Stimulated activated CD4-positive, alpha-beta T cell treated with anti-CD3 and anti-CD28 coated beads, TNF-alpha, amount 100 ng/mL, for 24 hours (primary cell): ENCODE data around the gene SMARCC2.

ENCODE experiments used
- DNase-seq, 3 experiments: peaks; one replicate each; pipeline ENCODE4 v3.0.0-alpha.2; 2020; ENCODE audit warnings: low read depth in 3 of 3

The SMARCC2 gene

GRCh38 chr12:56189099-56189917 is at the start of gene SMARCC2:
Gene SMARCC2, minus strand, starts transcription at chr12:56189483. Its CDS starts 22 bp downstream, at chr12:56189461.
- peak; percentile 68 to 83 (median 75) for DNase-seq

- no peak for DNase-seq
Observed at GRCh38 chr12:56237552-56237951, 48.3 kb upstream of the SMARCC2 start.

- no peak for DNase-seq
Observed at GRCh38 chr12:56236985-56237384, 47.7 kb upstream of the SMARCC2 start.

- no peak for DNase-seq
Observed at GRCh38 chr12:56236091-56236490, 46.8 kb upstream of the SMARCC2 start.

GRCh38 chr12:56234746-56235436 is 45.6 kb upstream of the SMARCC2 start:
- DNase-seq, result no peak

- DNase-seq, result no peak
Observed at GRCh38 chr12:56231184-56231582, 41.9 kb upstream of the SMARCC2 start.

GRCh38 chr12:56230432-56231183 is 41.3 kb upstream of the SMARCC2 start:
- DNase-seq, result no peak

GRCh38 chr12:56229916-56230431 is 40.7 kb upstream of the SMARCC2 start, which contains the start of gene SLC39A5:
Gene SLC39A5, plus strand, starts transcription at chr12:56230051. Its CDS starts 1,224 bp downstream, at chr12:56231275.
- no peak for DNase-seq

- DNase-seq, result no peak
Observed at GRCh38 chr12:56229082-56229481, 39.8 kb upstream of the SMARCC2 start.

GRCh38 chr12:56224954-56225353 is 35.7 kb upstream of the SMARCC2 start:
- DNase-seq, result no peak

GRCh38 chr12:56224102-56224701 is 34.9 kb upstream of the SMARCC2 start, which contains the start of gene NABP2:
Gene NABP2, plus strand, starts transcription at chr12:56224342. Its CDS starts 515 bp downstream, at chr12:56224857.
- DNase-seq, result peak; percentile 91 to 96 (median 92)

GRCh38 chr12:56223571-56224101 is 34.4 kb upstream of the SMARCC2 start:
- no peak for DNase-seq

GRCh38 chr12:56222531-56222895 is 33.2 kb upstream of the SMARCC2 start:
- DNase-seq, result no peak

- DNase-seq, result peak; percentile 85 to 91 (median 87)
Observed at GRCh38 chr12:56221757-56222530, 32.7 kb upstream of the SMARCC2 start, which contains the start of gene RNF41. Gene RNF41, minus strand, starts transcription at chr12:56221922. Its CDS starts 7,875 bp downstream, at chr12:56214047.

GRCh38 chr12:56221232-56221756 is 32.0 kb upstream of the SMARCC2 start:
- DNase-seq, result no peak

- DNase-seq, result no peak
Observed at GRCh38 chr12:56220611-56221231, 31.4 kb upstream of the SMARCC2 start.

- no peak for DNase-seq
Observed at GRCh38 chr12:56219840-56220239, 30.6 kb upstream of the SMARCC2 start.

GRCh38 chr12:56216461-56216860 is 27.2 kb upstream of the SMARCC2 start:
- no peak for DNase-seq

- no peak for DNase-seq
Observed at GRCh38 chr12:56213878-56214277, 24.6 kb upstream of the SMARCC2 start.

- DNase-seq, result no peak
Observed at GRCh38 chr12:56212361-56212760, 23.1 kb upstream of the SMARCC2 start.
